ENCODE results near the gene PCYOX1L. TPM values are rescaled to one million over a fixed set of nuclear protein-coding genes. Genes with fewer than 3 reads are reported as not detected.

The PCYOX1L gene
- polyA plus RNA-seq, 3 donors: 9.8 to 31.8 (median 13.5) TPM

- 89% methylated on average over 9 of the region's 15 CpGs for WGBS (ENCODE audit: insufficient coverage)
- H3K36me3 Mint-ChIP-seq: no peaks in the 10 kb centered on the region
- DNase-seq: no peak
Measured at GRCh38 chr5:149403923-149404745, 46.3 kb downstream of the PCYOX1L start.

More at GRCh38 chr5:149403923-149404745, 46.3 kb downstream of the PCYOX1L start:
- H3K9ac ChIP-seq (ENCODE audit: insufficient read depth, low read length, poor library complexity, severe bottlenecking): no peak overlapping the region
- H3K79me2 ChIP-seq (ENCODE audit: insufficient read depth, low read length): no peaks in the 10 kb centered on the region
- H3K36me3 ChIP-seq (replicated peaks in 1 of 2; ENCODE audit: control insufficient read depth in 1 of 2, insufficient read depth in 2 of 2, low read length in 2 of 2): no peaks in the 10 kb centered on the region
- no peak overlapping the region for H3K4me3 ChIP-seq (replicated peaks in 1 of 3; ENCODE audit: low read depth in 2 of 3, low read length in 3 of 3)
- H3K27me3 ChIP-seq (ENCODE audit: control insufficient read depth in 2 of 2, insufficient read depth in 2 of 2, low read length in 2 of 2): no peaks in the 10 kb centered on the region
- TF ChIP-seq CTCF (IDR thresholded peaks at IDR 0.05): no peak
- H3K4me3 Mint-ChIP-seq: no peak overlapping the region
- no peaks in the 10 kb centered on the region for H3K4me1 ChIP-seq (ENCODE audit: control insufficient read depth in 1 of 2, insufficient read depth in 2 of 2, low read length in 2 of 2)
- H3K27ac Mint-ChIP-seq: no peak overlapping the region
- H3K9me3 ChIP-seq (replicated peaks in 1 of 2; ENCODE audit: control insufficient read depth in 1 of 2, insufficient read depth in 1 of 2, low read length in 2 of 2): no peaks in the 10 kb centered on the region
- H2AFZ ChIP-seq (ENCODE audit: insufficient read depth, low read depth, low read length, poor library complexity, severe bottlenecking): no peak overlapping the region
- H3K27me3 Mint-ChIP-seq (ENCODE audit: low read depth in 3 of 3): peaks cover 0 to 4% (median 3%) of the 10 kb centered on the region in 3 donors
- no peaks in the 10 kb centered on the region for H3K9me3 Mint-ChIP-seq
- no peak overlapping the region for H3K27ac ChIP-seq (ENCODE audit: low read depth in 1 of 2, low read length in 2 of 2)
- H4K20me1 ChIP-seq (ENCODE audit: insufficient read depth, low read length): no peaks in the 10 kb centered on the region
- no peak overlapping the region for H3K4me2 ChIP-seq (replicated peaks; ENCODE audit: extremely low read depth, low read length, poor library complexity, severe bottlenecking)
- no peaks in the 10 kb centered on the region for H3K4me1 Mint-ChIP-seq
- intact Hi-C loops (cut with micrococcal nuclease): no loop called here

Measured in CD14-positive monocyte (primary cell).